ENCODE measurements around the gene GOLGA8H.
"Not testable (repeated sequence)": the region's sequence is repeated elsewhere in the genome, so short reads cannot be mapped to it uniquely, and the experiment has no call there.

The GOLGA8H gene

GRCh38 chr15:30603796-30604195 is at the start of gene GOLGA8H:
Gene GOLGA8H (plus strand): TSS chr15:30604028. CDS start chr15:30604126, 98 bp downstream.
- DNase-seq (ENCODE audit: extremely low read depth, insufficient read length); H3K4me3 ChIP-seq (replicated peaks; ENCODE audit: low read depth, low read length); H3K36me3 ChIP-seq (ENCODE audit: control insufficient read depth, insufficient read depth, low read length); H3K27me3 ChIP-seq (replicated peaks; ENCODE audit: control insufficient read depth, insufficient read depth, low read length): not testable (repeated sequence)

- not testable (repeated sequence) for H3K36me3 ChIP-seq (ENCODE audit: control insufficient read depth, insufficient read depth, low read length); DNase-seq (ENCODE audit: extremely low read depth, insufficient read length); H3K27me3 ChIP-seq (replicated peaks; ENCODE audit: control insufficient read depth, insufficient read depth, low read length); H3K4me3 ChIP-seq (replicated peaks; ENCODE audit: low read depth, low read length)
These were observed 36.9 kb upstream of the GOLGA8H start for GRCh38 chr15:30566949-30567348.

- DNase-seq (ENCODE audit: extremely low read depth, insufficient read length); H3K27me3 ChIP-seq (replicated peaks; ENCODE audit: control insufficient read depth, insufficient read depth, low read length); H3K4me3 ChIP-seq (replicated peaks; ENCODE audit: low read depth, low read length); H3K36me3 ChIP-seq (ENCODE audit: control insufficient read depth, insufficient read depth, low read length): not testable (repeated sequence)
These were observed 30.8 kb upstream of the GOLGA8H start for GRCh38 chr15:30573012-30573491.

- not testable (repeated sequence) for H3K4me3 ChIP-seq (replicated peaks; ENCODE audit: low read depth, low read length); DNase-seq (ENCODE audit: extremely low read depth, insufficient read length); H3K27me3 ChIP-seq (replicated peaks; ENCODE audit: control insufficient read depth, insufficient read depth, low read length); H3K36me3 ChIP-seq (ENCODE audit: control insufficient read depth, insufficient read depth, low read length)
These were observed 24.3 kb upstream of the GOLGA8H start for GRCh38 chr15:30579394-30579970.

- not testable (repeated sequence) for H3K27me3 ChIP-seq (replicated peaks; ENCODE audit: control insufficient read depth, insufficient read depth, low read length); H3K36me3 ChIP-seq (ENCODE audit: control insufficient read depth, insufficient read depth, low read length); H3K4me3 ChIP-seq (replicated peaks; ENCODE audit: low read depth, low read length); DNase-seq (ENCODE audit: extremely low read depth, insufficient read length)
These were observed 23.1 kb upstream of the GOLGA8H start for GRCh38 chr15:30580716-30581115.

- H3K4me3 ChIP-seq (replicated peaks; ENCODE audit: low read depth, low read length); H3K36me3 ChIP-seq (ENCODE audit: control insufficient read depth, insufficient read depth, low read length); DNase-seq (ENCODE audit: extremely low read depth, insufficient read length); H3K27me3 ChIP-seq (replicated peaks; ENCODE audit: control insufficient read depth, insufficient read depth, low read length): not testable (repeated sequence)
These were observed 4.9 kb upstream of the GOLGA8H start for GRCh38 chr15:30598953-30599352.

GRCh38 chr15:30612271-30612670 is 8.4 kb downstream of the GOLGA8H start:
- not testable (repeated sequence) for DNase-seq (ENCODE audit: extremely low read depth, insufficient read length); H3K4me3 ChIP-seq (replicated peaks; ENCODE audit: low read depth, low read length); H3K27me3 ChIP-seq (replicated peaks; ENCODE audit: control insufficient read depth, insufficient read depth, low read length); H3K36me3 ChIP-seq (ENCODE audit: control insufficient read depth, insufficient read depth, low read length)

- not testable (repeated sequence) for H3K4me3 ChIP-seq (replicated peaks; ENCODE audit: low read depth, low read length); H3K36me3 ChIP-seq (ENCODE audit: control insufficient read depth, insufficient read depth, low read length); DNase-seq (ENCODE audit: extremely low read depth, insufficient read length); H3K27me3 ChIP-seq (replicated peaks; ENCODE audit: control insufficient read depth, insufficient read depth, low read length)
These were observed 17.5 kb downstream of the GOLGA8H start for GRCh38 chr15:30621342-30621741.

- peak; percentile 89 for DNase-seq (ENCODE audit: extremely low read depth, insufficient read length)
- TF ChIP-seq CTCF (IDR thresholded peaks at IDR 0.05; ENCODE audit: insufficient read depth, low read length, poor library complexity, severe bottlenecking) = peak; percentile 5
- H3K27me3 ChIP-seq (replicated peaks; ENCODE audit: control insufficient read depth, insufficient read depth, low read length); H3K36me3 ChIP-seq (ENCODE audit: control insufficient read depth, insufficient read depth, low read length): not testable (repeated sequence)
- peak within 1 kb of the TSS; percentile 65 for H3K4me3 ChIP-seq (replicated peaks; ENCODE audit: low read depth, low read length)
These were observed 21.8 kb downstream of the GOLGA8H start, which contains the start of gene ARHGAP11B for GRCh38 chr15:30625436-30626193. Gene ARHGAP11B (plus strand): TSS chr15:30626128.

- DNase-seq (ENCODE audit: extremely low read depth, insufficient read length) = peak; percentile 45
- H3K4me3 ChIP-seq (replicated peaks; ENCODE audit: low read depth, low read length) = peak overlapping the region; percentile 65
- H3K27me3 ChIP-seq (replicated peaks; ENCODE audit: control insufficient read depth, insufficient read depth, low read length); H3K36me3 ChIP-seq (ENCODE audit: control insufficient read depth, insufficient read depth, low read length): not testable (repeated sequence)
These were observed 22.4 kb downstream of the GOLGA8H start for GRCh38 chr15:30626194-30626565.

- not testable (repeated sequence) for DNase-seq (ENCODE audit: extremely low read depth, insufficient read length); H3K27me3 ChIP-seq (replicated peaks; ENCODE audit: control insufficient read depth, insufficient read depth, low read length); H3K36me3 ChIP-seq (ENCODE audit: control insufficient read depth, insufficient read depth, low read length)
- H3K4me3 ChIP-seq (replicated peaks; ENCODE audit: low read depth, low read length) = peak overlapping the region; percentile 65
These were observed 22.8 kb downstream of the GOLGA8H start for GRCh38 chr15:30626632-30627031.

Data from GM06990 (cell line).